HEK293 (cell line): ENCODE measurements around the gene POU5F1.

Source experiments
- CTCF ChIA-PET: fragments of 350-600 bp; formaldehyde crosslinking; extraction: SDS; loops from one replicate; lab custom pipeline; 2021; ENCODE audit warnings: antibody characterized with exemption; lab: Yijun Ruan, JAX
- POLR2A ChIA-PET: fragments of 300-600 bp; formaldehyde crosslinking; extraction: SDS; loops from one replicate; lab custom pipeline; 2020; ENCODE audit warnings: antibody characterized with exemption, inconsistent platforms; lab: Yijun Ruan, JAX
- H3K27ac ChIP-seq: fragments of 200-500 bp; sonication (Bioruptor generic); 2 replicates; pipeline ENCODE4 v1.5.1; 2014; ENCODE audit warnings: low read depth, low read length, control low read depth, inconsistent platforms; ENCODE audit errors: extremely low read depth
- H3K36me3 ChIP-seq, 2 experiments: fragments of 200-500 bp in 1 of 2; sonication (Bioruptor generic) in 1 of 2; 1 replicate in 1 of 2; 2 replicates in 1 of 2; pipeline ENCODE4 v1.5.1; 2014 to 2017; ENCODE audit warnings: inconsistent platforms in 2 of 2, low read length in 2 of 2; ENCODE audit not compliant: control insufficient read depth in 2 of 2, insufficient read depth in 1 of 2
- H3K4me1 ChIP-seq: fragments of 200-500 bp; sonication (Bioruptor generic); 2 replicates; pipeline ENCODE4 v1.5.1; 2014; ENCODE audit warnings: mild to moderate bottlenecking, low read length, inconsistent platforms; ENCODE audit not compliant: control insufficient read depth, insufficient read depth
- H3K4me3 ChIP-seq: 2 replicates; pipeline ENCODE4 v1.5.1; 2011; ENCODE audit warnings: low read depth, mild to moderate bottlenecking, control low read depth, low read length, moderate library complexity
- H3K9me3 ChIP-seq: fragments of 200-500 bp; sonication (Bioruptor generic); 2 replicates; pipeline ENCODE4 v1.5.1; 2014; ENCODE audit warnings: low read depth, low read length, inconsistent platforms; ENCODE audit not compliant: control insufficient read depth, insufficient read depth
- EGR2 ChIP-seq: fragments of 450-650 bp; formaldehyde crosslinking; IDR thresholded peaks from 2 replicates; pipeline ENCODE4 v1.5.1; 2016; ENCODE audit warnings: low read depth, missing biosample characterization, missing genetic modification characterization
- GFI1B ChIP-seq: fragments of 450-650 bp; formaldehyde crosslinking; IDR thresholded peaks from 2 replicates; pipeline ENCODE4 v1.5.1; 2016; ENCODE audit warnings: missing biosample characterization, missing genetic modification characterization
- GLI2 ChIP-seq: fragments of 450-650 bp; formaldehyde crosslinking; IDR thresholded peaks from 2 replicates; pipeline ENCODE4; 2017; ENCODE audit warnings: missing biosample characterization, missing genetic modification characterization, low read depth, borderline replicate concordance
- PRDM1 ChIP-seq: fragments of 450-650 bp; formaldehyde crosslinking; IDR thresholded peaks from 2 replicates; pipeline ENCODE4; 2016; ENCODE audit warnings: missing biosample characterization, missing genetic modification characterization
- SETDB1 ChIP-seq: IDR thresholded peaks from one replicate; pipeline ENCODE4 v1.6.1; 2017; ENCODE audit warnings: mild to moderate bottlenecking, low read length, moderate library complexity, mixed read lengths; ENCODE audit not compliant: insufficient read length
- ZFHX2 ChIP-seq: fragments of 450-650 bp; formaldehyde crosslinking; conservative IDR thresholded peaks from 2 replicates; pipeline ENCODE4 v1.5.1; 2016; ENCODE audit warnings: missing biosample characterization, missing genetic modification characterization
- ZNF121 ChIP-seq: fragments of 450-650 bp; formaldehyde crosslinking; IDR thresholded peaks from 2 replicates; pipeline ENCODE4 v1.5.1; 2016; ENCODE audit warnings: missing biosample characterization, missing genetic modification characterization
- ZNF133 ChIP-seq: fragments of 450-650 bp; formaldehyde crosslinking; IDR thresholded peaks from 2 replicates; pipeline ENCODE4 v1.5.1; 2016; ENCODE audit warnings: missing biosample characterization, missing genetic modification characterization
- ZNF140 ChIP-seq: fragments of 450-650 bp; formaldehyde crosslinking; IDR thresholded peaks from 2 replicates; pipeline ENCODE4 v1.5.1; 2016; ENCODE audit warnings: missing biosample characterization, missing genetic modification characterization
- ZNF16 ChIP-seq: fragments of 450-650 bp; formaldehyde crosslinking; IDR thresholded peaks from 2 replicates; pipeline ENCODE4 v1.5.1; 2016; ENCODE audit warnings: low read depth, missing biosample characterization, missing genetic modification characterization
- ZNF174 ChIP-seq: fragments of 450-650 bp; formaldehyde crosslinking; IDR thresholded peaks from 2 replicates; pipeline ENCODE4 v1.5.0; 2017; ENCODE audit warnings: missing biosample characterization, mild to moderate bottlenecking, missing genetic modification characterization
- ZNF266 ChIP-seq: fragments of 450-650 bp; formaldehyde crosslinking; IDR thresholded peaks from 2 replicates; pipeline ENCODE4 v1.5.1; 2016; ENCODE audit warnings: missing biosample characterization, missing genetic modification characterization, low read depth
- ZNF423 ChIP-seq: fragments of 450-650 bp; formaldehyde crosslinking; IDR thresholded peaks from 2 replicates; pipeline ENCODE4 v1.5.1; 2016; ENCODE audit warnings: missing biosample characterization, missing genetic modification characterization
- ZNF585B ChIP-seq: fragments of 450-650 bp; formaldehyde crosslinking; IDR thresholded peaks from 2 replicates; pipeline ENCODE4 v1.5.1; 2016; ENCODE audit warnings: missing biosample characterization, missing genetic modification characterization
- ZNF777 ChIP-seq: fragments of 450-650 bp; formaldehyde crosslinking; IDR thresholded peaks from 2 replicates; pipeline ENCODE4 v1.5.1; 2017; ENCODE audit warnings: missing biosample characterization, missing genetic modification characterization, borderline replicate concordance
- ZNF830 ChIP-seq: fragments of 450-650 bp; IDR thresholded peaks from 2 replicates; pipeline ENCODE4 v1.5.0; 2018; ENCODE audit warnings: missing biosample characterization, missing genetic modification characterization, low read depth, mild to moderate bottlenecking, moderate library complexity
- ZSCAN23 ChIP-seq: fragments of 450-650 bp; formaldehyde crosslinking; IDR thresholded peaks from 2 replicates; pipeline ENCODE4 v1.5.1; 2016; ENCODE audit warnings: missing biosample characterization, missing genetic modification characterization
- TF ChIP-seq, protein P1 (sequence below): fragments of 450-650 bp; formaldehyde crosslinking; IDR thresholded peaks from 2 replicates; pipeline ENCODE4 v1.5.1; 2016; ENCODE audit warnings: missing biosample characterization, missing genetic modification characterization
- TF ChIP-seq, protein P2 (sequence below): sonication (generic); formaldehyde crosslinking; IDR thresholded peaks from 2 replicates; pipeline ENCODE4 v1.8.1; 2022; ENCODE audit warnings: mild to moderate bottlenecking, moderate library complexity, missing genetic modification reagents
- TF ChIP-seq, protein P3 (sequence below): fragments of 450-650 bp; IDR thresholded peaks from 2 replicates; pipeline ENCODE4 v1.5.1; 2018; ENCODE audit warnings: missing biosample characterization, missing genetic modification characterization

POU5F1 gene

DNA sequence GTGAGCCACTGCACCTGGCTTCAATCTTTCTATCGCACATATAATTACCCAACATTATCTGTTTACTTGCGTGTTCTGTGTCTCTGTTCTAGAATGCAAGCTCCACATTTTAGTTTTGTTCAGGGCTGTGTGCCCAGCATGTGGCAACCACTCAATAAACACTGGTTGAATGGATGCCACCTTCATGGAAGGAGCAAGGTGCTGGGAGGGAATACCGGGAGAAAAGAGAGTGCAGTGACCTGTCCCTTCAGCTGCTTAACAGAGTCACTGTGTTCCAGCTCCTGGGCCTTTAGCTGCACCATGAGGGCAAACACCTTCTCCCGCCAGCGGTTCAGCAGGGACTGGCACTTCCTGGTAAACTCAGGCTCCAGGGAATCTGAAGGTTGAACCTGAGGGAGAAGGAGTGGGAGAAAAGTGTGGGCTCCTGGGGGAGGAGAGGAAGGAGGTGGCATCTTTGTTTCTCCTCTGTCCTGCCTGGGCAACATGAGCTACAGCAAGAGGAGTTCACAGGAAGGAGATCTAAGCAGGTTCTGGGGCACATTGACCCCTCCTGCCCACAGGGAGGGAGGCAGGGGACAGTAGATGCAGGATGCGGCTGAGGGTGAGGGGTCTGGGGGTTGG is 20.5 kb downstream of the POU5F1 start:
- Histone ChIP-seq H3K4me3 (no peak overlapping the region), H3K36me3 (peaks cover 15 to 68% of the 10 kb centered on the region in 2 experiments; a peak in 2 of 3 replicates), H3K9me3 (no peaks in the 10 kb centered on the region), H3K27ac (no peak overlapping the region), H3K4me1 (no peaks in the 10 kb centered on the region)
- TF ChIP-seq, protein P1, sequence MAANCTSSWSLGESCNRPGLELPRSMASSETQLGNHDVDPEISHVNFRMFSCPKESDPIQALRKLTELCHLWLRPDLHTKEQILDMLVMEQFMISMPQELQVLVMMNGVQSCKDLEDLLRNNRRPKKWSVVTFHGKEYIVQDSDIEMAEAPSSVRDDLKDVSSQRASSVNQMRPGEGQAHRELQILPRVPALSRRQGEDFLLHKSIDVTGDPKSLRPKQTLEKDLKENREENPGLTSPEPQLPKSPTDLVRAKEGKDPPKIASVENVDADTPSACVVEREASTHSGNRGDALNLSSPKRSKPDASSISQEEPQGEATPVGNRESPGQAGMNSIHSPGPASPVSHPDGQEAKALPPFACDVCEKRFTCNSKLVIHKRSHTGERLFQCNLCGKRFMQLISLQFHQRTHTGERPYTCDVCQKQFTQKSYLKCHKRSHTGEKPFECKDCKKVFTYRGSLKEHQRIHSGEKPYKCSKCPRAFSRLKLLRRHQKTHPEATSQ = no peak
- TF ChIP-seq GFI1B (no peak), ZFHX2 (peak; percentile 54), SETDB1 (no peak), ZNF16 (no peak), ZNF140 (tag by site-specific recombination) (no peak), EGR2 (tag by site-specific recombination) (peak; percentile 72)
- ChIA-PET POLR2A (no interaction called here), CTCF (interaction anchor here (0.6 to 2.0 kb wide), 3 partner anchors 47 to 1670 kb away, joined by 4 to 6 read pairs (median 4); no protein-coding TSS in a partner anchor)

DNA sequence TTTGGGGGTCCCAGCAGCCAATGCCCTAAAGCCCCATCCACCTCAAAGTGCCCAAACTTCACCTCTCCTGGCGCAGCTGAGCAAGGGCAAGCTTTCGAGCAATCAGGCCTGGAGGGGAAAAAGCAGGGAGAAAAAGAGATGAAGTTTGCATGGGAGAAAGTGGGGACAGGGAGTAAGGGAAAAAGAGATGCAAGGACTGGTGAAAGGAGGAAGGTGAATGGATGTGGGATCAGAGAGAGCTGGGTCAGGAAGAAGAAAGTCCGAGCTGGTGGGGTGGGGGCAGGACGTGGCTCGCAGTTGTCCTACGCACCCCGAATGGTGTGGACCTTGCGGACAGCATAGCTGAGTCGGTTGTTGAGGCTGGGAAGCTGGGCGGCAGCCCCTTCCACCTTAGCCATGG is 25.1 kb downstream of the POU5F1 start:
- Histone ChIP-seq H3K4me3 (no peak overlapping the region), H3K27ac (no peak overlapping the region), H3K36me3 (peaks cover 16 to 68% of the 10 kb centered on the region in 2 experiments; a peak in 2 of 3 replicates), H3K4me1 (no peaks in the 10 kb centered on the region), H3K9me3 (no peaks in the 10 kb centered on the region)
- TF ChIP-seq ZNF266 (tag by site-specific recombination) (no peak), PRDM1 (tag by site-specific recombination) (peak; percentile 92)
- ChIA-PET CTCF (interaction anchor here (1.3 to 2.6 kb wide), 5 partner anchors 8 to 221 kb away, joined by 5 to 15 read pairs (median 6); partner anchors contain the start of gene TCF19), POLR2A (interaction anchor here (2.5 kb wide), 1 partner anchor 13 kb away, joined by 7 read pairs; the partner anchor contains the start of gene TCF19)

DNA sequence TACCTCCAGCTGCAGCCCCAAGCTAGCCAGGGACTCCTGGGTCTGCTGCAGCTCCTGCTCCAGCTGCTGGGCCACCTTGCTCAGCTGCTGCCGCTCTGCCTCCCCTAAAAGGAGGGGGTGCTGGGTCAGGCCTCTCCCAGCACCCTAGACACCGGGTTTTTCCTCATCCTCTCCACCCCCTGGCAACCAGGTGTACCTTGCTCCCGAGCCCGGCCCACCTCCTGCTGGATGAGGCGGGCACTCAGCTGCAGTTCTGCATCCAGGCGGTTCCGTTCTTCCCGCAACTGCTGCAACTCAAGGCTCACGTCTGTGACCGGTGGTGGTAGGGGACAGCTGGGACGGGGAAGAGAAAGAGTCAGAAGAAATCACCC is 25.5 kb downstream of the POU5F1 start:
- no peaks in the 10 kb centered on the region for H3K9me3 ChIP-seq
- ChIA-PET CTCF (interaction anchor here (1.3 to 2.6 kb wide), 4 partner anchors 8 to 222 kb away, joined by 5 to 15 read pairs (median 7); partner anchors contain the start of gene TCF19), POLR2A (interaction anchor here (2.5 kb wide), 1 partner anchor 14 kb away, joined by 7 read pairs; the partner anchor contains the start of gene TCF19)
- no peak overlapping the region for H3K27ac ChIP-seq
- H3K36me3 ChIP-seq = peaks cover 16 to 64% of the 10 kb centered on the region in 2 experiments; a peak in 2 of 3 replicates
- no peak overlapping the region for H3K4me3 ChIP-seq
- H3K4me1 ChIP-seq = no peaks in the 10 kb centered on the region
- TF ChIP-seq, protein P2, sequence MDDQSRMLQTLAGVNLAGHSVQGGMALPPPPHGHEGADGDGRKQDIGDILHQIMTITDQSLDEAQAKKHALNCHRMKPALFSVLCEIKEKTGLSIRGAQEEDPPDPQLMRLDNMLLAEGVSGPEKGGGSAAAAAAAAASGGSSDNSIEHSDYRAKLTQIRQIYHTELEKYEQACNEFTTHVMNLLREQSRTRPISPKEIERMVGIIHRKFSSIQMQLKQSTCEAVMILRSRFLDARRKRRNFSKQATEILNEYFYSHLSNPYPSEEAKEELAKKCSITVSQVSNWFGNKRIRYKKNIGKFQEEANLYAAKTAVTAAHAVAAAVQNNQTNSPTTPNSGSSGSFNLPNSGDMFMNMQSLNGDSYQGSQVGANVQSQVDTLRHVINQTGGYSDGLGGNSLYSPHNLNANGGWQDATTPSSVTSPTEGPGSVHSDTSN = no peak
- TF ChIP-seq ZNF585B (tag by site-specific recombination) (no peak), GLI2 (tag by site-specific recombination) (no peak), ZSCAN23 (no peak), ZNF121 (no peak), ZNF777 (tag by site-specific recombination) (no peak), ZNF174 (tag by site-specific recombination) (no peak), ZNF830 (tag by site-specific recombination) (no peak), ZNF133 (tag by site-specific recombination) (no peak), ZNF423 (tag by site-specific recombination) (no peak), GFI1B (no peak)
- TF ChIP-seq, protein P3, sequence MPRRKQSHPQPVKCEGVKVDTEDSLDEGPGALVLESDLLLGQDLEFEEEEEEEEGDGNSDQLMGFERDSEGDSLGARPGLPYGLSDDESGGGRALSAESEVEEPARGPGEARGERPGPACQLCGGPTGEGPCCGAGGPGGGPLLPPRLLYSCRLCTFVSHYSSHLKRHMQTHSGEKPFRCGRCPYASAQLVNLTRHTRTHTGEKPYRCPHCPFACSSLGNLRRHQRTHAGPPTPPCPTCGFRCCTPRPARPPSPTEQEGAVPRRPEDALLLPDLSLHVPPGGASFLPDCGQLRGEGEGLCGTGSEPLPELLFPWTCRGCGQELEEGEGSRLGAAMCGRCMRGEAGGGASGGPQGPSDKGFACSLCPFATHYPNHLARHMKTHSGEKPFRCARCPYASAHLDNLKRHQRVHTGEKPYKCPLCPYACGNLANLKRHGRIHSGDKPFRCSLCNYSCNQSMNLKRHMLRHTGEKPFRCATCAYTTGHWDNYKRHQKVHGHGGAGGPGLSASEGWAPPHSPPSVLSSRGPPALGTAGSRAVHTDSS = no peak
- TF ChIP-seq, all 188 proteins: peak for 0
